Cardiac muscle cell (in vitro differentiated cells and primary cell): Measurements from ENCODE around the gene AKAP10. TPM values are rescaled to one million over a fixed set of nuclear protein-coding genes. Genes with fewer than 3 reads are reported as not detected.
A peak's percentile ranks its signal among the peaks of the same experiment; 100 is the strongest.
"Not testable (repeated sequence)": the region's sequence is repeated elsewhere in the genome, so short reads cannot be mapped to it uniquely, and the experiment has no call there.

Experiments used
- DNase-seq, 2 donors: peaks; one replicate each; pipeline versions ENCODE4 v3.0.0 to v3.0.0-alpha.2; 2010 to 2017; ENCODE audit warnings: low read depth in 1 of 2, low spot score in 1 of 2
- H3K27ac ChIP-seq: fragments of 200-600 bp; sonication (generic); 2 replicates; pipeline ENCODE4 v1.5.1; 2016
- H3K27me3 ChIP-seq: fragments of 200-600 bp; sonication (generic); 2 replicates; pipeline ENCODE4 v1.6.0; 2016; ENCODE audit warnings: control low read depth
- H3K36me3 ChIP-seq: fragments of 200-600 bp; sonication (generic); 2 replicates; pipeline ENCODE4 v1.5.1; 2016; ENCODE audit warnings: control low read depth
- H3K4me1 ChIP-seq: fragments of 200-600 bp; sonication (generic); 2 replicates; pipeline ENCODE4 v1.8.1; 2017; ENCODE audit warnings: low read depth, mild to moderate bottlenecking, mixed run types
- H3K4me3 ChIP-seq: fragments of 200-600 bp; sonication (generic); 2 replicates; pipeline ENCODE4 v1.5.1; 2016; ENCODE audit warnings: mild to moderate bottlenecking
- H3K9me3 ChIP-seq: fragments of 200-600 bp; sonication (generic); 2 replicates; pipeline ENCODE4 v1.5.1; 2017; ENCODE audit warnings: low read depth, mild to moderate bottlenecking, control low read depth
- polyA plus RNA-seq: library from polyadenylated mRNA; unstranded; fragments of >200 nt; fragmentation: Nextera tagmentation; extraction: Ambion mirVana; gene quantifications from 2 replicates; pipeline ENCODE4 v1.2.1, GENCODE V29; 2016
- total RNA-seq: library from RNA; depleted of rRNA; stranded (reverse); fragments of >200 nt; gene quantifications from 2 replicates; pipeline ENCODE4 v1.2.3, GENCODE V29; 2016
- TF ChIP-seq, protein P1 (sequence below): IDR thresholded peaks from 2 replicates; pipeline ENCODE4 v1.5.1; 2012; ENCODE audit warnings: low read depth, mild to moderate bottlenecking, low read length

AKAP10 gene
- total and polyA plus RNA-seq, 2 experiments from 2014 or later, result 12.6 to 16.3 TPM

DNA sequence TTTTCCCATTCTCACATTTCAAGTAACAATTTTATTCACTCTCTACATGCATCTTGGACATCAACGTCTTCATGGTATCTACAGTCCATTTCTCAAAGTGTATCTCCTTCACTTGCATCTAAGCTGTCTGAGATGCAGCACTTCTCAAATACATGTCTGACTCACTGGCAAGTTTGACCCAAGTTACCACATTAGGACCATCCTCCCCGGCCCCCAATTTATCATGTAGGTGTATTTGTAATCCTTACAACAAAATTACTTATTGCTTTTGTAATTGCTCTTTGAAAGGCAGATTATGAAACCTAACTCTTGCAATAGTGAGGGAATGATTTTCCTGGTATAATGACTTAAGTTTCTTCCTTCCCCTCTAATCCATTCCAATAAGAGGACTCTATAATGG, 80.9 kb downstream of the AKAP10 start:
- H3K27me3 ChIP-seq, result no peaks in the 10 kb centered on the region
- no peak overlapping the region for H3K27ac ChIP-seq
- no peaks in the 10 kb centered on the region for H3K36me3 ChIP-seq
- TF ChIP-seq, protein P1, sequence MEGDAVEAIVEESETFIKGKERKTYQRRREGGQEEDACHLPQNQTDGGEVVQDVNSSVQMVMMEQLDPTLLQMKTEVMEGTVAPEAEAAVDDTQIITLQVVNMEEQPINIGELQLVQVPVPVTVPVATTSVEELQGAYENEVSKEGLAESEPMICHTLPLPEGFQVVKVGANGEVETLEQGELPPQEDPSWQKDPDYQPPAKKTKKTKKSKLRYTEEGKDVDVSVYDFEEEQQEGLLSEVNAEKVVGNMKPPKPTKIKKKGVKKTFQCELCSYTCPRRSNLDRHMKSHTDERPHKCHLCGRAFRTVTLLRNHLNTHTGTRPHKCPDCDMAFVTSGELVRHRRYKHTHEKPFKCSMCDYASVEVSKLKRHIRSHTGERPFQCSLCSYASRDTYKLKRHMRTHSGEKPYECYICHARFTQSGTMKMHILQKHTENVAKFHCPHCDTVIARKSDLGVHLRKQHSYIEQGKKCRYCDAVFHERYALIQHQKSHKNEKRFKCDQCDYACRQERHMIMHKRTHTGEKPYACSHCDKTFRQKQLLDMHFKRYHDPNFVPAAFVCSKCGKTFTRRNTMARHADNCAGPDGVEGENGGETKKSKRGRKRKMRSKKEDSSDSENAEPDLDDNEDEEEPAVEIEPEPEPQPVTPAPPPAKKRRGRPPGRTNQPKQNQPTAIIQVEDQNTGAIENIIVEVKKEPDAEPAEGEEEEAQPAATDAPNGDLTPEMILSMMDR, result no peak
- no peak overlapping the region for H3K4me3 ChIP-seq
- no peaks in the 10 kb centered on the region for H3K9me3 ChIP-seq
- H3K4me1 ChIP-seq, result no peaks in the 10 kb centered on the region
- no peak for DNase-seq

DNA sequence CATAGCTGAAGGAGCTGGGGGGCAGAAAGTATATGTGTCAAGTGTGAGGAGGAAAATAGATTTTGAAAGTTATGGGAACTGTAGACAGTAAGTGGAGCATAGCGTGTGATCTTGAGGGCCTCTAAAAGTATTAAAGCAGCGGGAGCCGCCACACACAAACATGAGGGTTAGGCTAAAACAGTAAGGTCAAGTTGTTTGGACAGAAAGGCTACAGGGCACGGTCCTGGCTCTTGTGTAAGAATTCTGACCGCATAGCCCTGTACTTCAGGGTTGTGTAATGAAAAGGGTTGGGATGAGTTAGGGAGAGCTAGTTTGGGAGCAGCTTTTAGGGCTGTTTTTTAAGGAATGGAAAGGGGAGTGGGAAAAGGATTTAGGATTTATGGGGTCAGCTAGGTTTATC, 87.1 kb downstream of the AKAP10 start:
- H3K27ac ChIP-seq, H3K4me3 ChIP-seq, DNase-seq, H3K36me3 ChIP-seq, H3K27me3 ChIP-seq, H3K4me1 ChIP-seq, H3K9me3 ChIP-seq: not testable (repeated sequence)

DNA sequence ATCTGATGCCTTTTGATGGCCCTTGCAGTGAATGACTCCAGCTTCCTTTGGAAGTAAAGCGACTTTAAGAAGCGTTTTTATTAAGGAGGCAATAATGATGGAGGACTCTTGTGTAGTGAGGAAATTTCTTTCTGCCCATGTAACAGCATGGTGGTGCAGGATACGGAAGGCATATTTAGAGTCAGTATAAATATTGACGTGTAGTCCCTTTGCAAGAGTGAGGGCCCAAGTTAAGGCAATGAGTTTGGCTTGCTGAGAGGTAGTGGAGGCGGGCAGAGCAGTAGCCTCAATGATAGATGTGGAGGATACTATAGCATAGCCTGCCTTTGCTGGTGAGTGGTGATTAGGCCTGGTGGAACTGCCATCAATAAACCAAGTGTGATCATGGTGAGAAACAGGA, 87.6 kb downstream of the AKAP10 start:
- not testable (repeated sequence) for DNase-seq, H3K27ac ChIP-seq, H3K4me3 ChIP-seq, H3K9me3 ChIP-seq, H3K36me3 ChIP-seq, H3K27me3 ChIP-seq, H3K4me1 ChIP-seq

DNA sequence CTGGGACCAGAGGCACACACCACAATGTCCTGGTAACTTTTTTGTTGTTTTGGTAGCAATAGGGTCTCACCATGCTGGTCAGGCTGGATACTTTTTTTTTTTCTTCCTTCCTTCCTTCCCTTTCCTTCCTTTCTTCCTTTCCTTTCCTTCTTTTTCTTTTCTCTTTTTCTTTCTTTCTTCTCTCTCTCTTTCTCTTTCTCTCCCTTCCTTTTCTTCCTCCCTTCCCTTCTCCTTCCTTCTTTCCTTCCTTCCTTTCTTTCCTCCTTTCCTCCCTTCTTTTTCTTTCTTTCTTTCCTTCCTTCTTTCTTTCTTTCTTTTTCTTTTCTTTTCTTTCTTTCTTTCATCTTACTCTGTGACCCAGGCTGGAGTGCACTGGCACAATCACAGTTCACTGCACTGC, 91.5 kb downstream of the AKAP10 start:
- Histone ChIP-seq H3K9me3 (no peaks in the 10 kb centered on the region), H3K36me3 (no peaks in the 10 kb centered on the region), H3K27me3 (no peaks in the 10 kb centered on the region), H3K4me3 (no peak overlapping the region), H3K4me1 (no peaks in the 10 kb centered on the region), H3K27ac (no peak overlapping the region)
- TF ChIP-seq, protein P1, result no peak
- DNase-seq, result no peak

DNA sequence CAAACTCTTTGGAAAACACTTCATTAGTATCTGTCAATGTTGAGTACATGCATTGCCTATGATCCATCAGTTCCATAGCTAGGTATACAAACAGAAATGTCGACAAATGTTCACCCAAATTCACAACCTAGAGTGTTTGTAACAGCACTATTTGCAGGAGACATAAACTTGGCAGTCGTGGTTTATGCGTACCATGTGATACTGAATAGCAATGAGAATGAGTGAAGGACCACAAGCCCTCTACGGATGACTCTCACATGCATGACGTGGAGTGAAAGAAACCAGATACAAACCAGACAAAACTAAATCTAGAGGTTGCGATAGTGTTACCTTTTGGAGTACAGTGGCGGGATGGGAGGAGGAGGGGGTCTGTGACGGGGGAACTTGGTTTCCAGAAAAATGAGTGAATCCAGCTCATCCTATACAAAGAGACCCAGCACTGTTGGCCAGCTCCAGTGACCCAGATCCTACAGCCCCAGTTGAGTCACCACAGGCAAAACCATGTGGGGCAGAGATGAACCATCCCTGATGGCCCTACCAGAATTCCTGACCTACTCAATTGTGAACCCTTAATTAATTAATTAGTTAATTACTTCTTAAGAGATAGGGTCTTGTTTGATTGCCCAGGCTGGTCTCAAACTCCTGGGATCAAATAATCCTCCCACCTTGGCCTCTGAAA, 94.0 kb downstream of the AKAP10 start:
- peak in 1 of 2 donors; percentile 11 for DNase-seq
- Histone ChIP-seq H3K36me3 (no peaks in the 10 kb centered on the region), H3K4me3 (no peak overlapping the region), H3K4me1 (no peaks in the 10 kb centered on the region), H3K27me3 (no peaks in the 10 kb centered on the region), H3K9me3 (no peaks in the 10 kb centered on the region), H3K27ac (no peak overlapping the region)
- TF ChIP-seq, protein P1, result no peak

DNA sequence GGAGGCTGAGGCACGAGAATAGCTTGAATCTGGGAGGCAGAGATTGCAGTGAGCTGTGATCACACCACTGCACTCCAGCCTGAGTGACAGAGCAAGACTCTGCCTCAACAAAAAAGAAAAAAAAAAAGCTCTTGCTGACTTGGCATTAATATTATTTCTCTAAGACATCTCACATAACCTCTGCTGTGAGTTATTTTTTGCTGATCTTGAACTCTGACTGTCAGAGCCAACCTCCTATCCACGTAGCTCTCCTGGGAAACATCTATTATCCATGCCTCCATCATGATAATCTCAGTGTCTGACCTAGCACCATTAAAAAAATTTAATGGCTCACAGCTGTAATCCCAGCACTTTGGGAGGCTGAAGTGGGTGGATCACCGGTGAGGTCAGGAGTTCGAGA, 97.2 kb downstream of the AKAP10 start:
- H3K9me3 ChIP-seq, result no peaks in the 10 kb centered on the region
- H3K4me3 ChIP-seq, result no peak overlapping the region
- H3K36me3 ChIP-seq, result no peaks in the 10 kb centered on the region
- no peaks in the 10 kb centered on the region for H3K27me3 ChIP-seq
- no peaks in the 10 kb centered on the region for H3K4me1 ChIP-seq
- TF ChIP-seq, protein P1, result no peak
- H3K27ac ChIP-seq, result no peak overlapping the region
- DNase-seq, result no peak
